ENCODE results near the gene DOCK1.

DOCK1 gene

DNA sequence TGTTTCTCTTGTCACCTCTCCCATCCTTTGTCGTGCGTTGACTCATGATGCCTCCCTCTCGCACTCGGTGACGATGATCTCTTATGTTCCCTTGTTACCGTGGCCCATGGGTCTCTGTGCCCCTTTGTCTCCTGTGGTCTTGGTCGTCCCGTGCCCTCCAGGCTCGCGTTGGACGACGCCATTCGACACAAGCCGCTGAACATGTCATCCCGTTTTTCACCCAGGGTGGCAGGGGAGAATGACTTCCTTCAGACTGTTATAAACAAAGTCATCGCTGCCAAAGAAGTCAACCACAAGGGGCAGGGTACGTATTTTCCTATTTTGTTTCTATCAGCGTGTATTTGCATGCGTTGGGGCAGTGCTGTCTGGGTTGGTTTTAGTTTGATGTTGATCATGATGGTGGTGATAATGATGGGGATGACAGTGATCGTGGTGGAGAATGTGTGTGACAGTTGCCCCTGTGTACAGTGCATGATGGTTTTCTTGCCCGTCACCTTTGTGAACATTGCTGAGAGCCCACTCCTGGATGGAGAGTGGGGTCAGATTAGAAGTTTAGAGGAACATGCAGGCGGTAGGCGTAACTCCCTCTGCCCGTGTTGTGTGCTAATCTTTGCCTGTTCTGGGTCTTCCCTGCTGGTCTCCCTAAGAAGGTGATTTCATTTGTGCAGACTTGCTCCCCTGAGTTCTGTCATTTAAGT is 107.0 kb downstream of the DOCK1 start:
- no peak overlapping the region for H3K4me3 ChIP-seq (ENCODE audit: low read depth, low read length)
- in situ Hi-C loops (cut with HindIII; ENCODE audit: low sequenced_read_pairs) = no loop called here
- DNase-seq (ENCODE audit: low read depth, low spot score) = no peak
- no peak for TF ChIP-seq CTCF (IDR thresholded peaks at IDR 0.05; ENCODE audit: low read depth, low read length)

DNA sequence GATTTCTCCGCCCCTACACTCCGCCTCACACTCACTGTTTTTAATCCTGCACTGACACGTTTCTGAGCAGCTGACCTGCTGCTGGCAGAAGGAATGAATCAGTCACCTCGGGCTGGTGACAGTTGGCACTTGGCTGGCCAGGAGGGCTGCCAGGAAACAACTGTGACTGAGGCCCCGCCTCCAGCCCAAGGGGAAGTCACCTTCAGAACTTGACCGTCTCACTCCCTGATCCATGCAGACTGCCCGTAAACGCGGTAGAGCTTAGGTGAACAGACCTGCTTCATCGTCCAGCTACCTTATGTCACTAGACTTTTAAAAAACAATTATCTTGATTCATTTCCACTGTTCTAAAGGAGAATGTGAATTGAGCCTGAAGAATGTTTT is 107.5 kb downstream of the DOCK1 start:
- H3K4me3 ChIP-seq (ENCODE audit: low read depth, low read length) = no peak overlapping the region
- in situ Hi-C loops (cut with HindIII; ENCODE audit: low sequenced_read_pairs) = no loop called here
- no peak for TF ChIP-seq CTCF (IDR thresholded peaks at IDR 0.05; ENCODE audit: low read depth, low read length)
- DNase-seq (ENCODE audit: low read depth, low spot score) = peak; percentile 28

DNA sequence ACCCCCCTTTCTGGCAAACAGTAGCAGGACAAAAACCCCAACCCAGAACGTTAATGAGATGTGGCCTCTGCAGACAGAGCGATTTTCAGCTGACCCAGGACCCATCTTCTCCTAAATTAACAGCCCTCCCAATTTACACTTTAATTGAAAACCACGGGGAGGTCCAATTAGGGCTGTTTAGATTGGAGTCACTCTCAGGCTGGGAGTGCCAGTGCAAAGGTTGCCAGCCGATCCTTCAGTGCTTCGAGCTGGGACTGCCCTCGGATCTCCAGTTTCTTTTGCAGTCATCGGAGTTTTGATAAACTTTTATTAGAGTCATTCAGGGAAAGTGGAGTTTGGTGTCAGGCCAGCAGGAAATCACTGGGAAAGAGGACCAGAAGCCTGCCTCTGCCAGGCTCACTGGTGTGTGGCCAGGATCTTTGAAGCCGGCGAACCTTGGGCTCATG is 108.0 kb downstream of the DOCK1 start:
- no peak for DNase-seq (ENCODE audit: low read depth, low spot score)
- H3K4me3 ChIP-seq (ENCODE audit: low read depth, low read length) = no peak overlapping the region
- in situ Hi-C loops (cut with HindIII; ENCODE audit: low sequenced_read_pairs) = no loop called here
- TF ChIP-seq CTCF (IDR thresholded peaks at IDR 0.05; ENCODE audit: low read depth, low read length) = no peak

GRCh38 chr10:127013691-127014473 is 108.7 kb downstream of the DOCK1 start:
- in situ Hi-C loops (cut with HindIII; ENCODE audit: low sequenced_read_pairs) = no loop called here
- TF ChIP-seq CTCF (IDR thresholded peaks at IDR 0.05; ENCODE audit: low read depth, low read length) = no peak
- no peak for DNase-seq (ENCODE audit: low read depth, low spot score)

GRCh38 chr10:127014671-127015070 is 109.4 kb downstream of the DOCK1 start:
- TF ChIP-seq CTCF (IDR thresholded peaks at IDR 0.05; ENCODE audit: low read depth, low read length) = no peak
- H3K4me3 ChIP-seq (ENCODE audit: low read depth, low read length) = no peak overlapping the region
- no peak for DNase-seq (ENCODE audit: low read depth, low spot score)
- in situ Hi-C loops (cut with HindIII; ENCODE audit: low sequenced_read_pairs) = no loop called here

More at GRCh38 chr10:127013691-127014473, 108.7 kb downstream of the DOCK1 start:
- H3K4me3 ChIP-seq (ENCODE audit: low read depth, low read length) = no peak overlapping the region

GRCh38 chr10:127015373-127015772 is 110.1 kb downstream of the DOCK1 start:
- no peak overlapping the region for H3K4me3 ChIP-seq (ENCODE audit: low read depth, low read length)
- no peak for TF ChIP-seq CTCF (IDR thresholded peaks at IDR 0.05; ENCODE audit: low read depth, low read length)
- DNase-seq (ENCODE audit: low read depth, low spot score) = no peak
- in situ Hi-C loops (cut with HindIII; ENCODE audit: low sequenced_read_pairs) = no loop called here
